ENCODE results near the gene TTC27.

TTC27 gene

DNA sequence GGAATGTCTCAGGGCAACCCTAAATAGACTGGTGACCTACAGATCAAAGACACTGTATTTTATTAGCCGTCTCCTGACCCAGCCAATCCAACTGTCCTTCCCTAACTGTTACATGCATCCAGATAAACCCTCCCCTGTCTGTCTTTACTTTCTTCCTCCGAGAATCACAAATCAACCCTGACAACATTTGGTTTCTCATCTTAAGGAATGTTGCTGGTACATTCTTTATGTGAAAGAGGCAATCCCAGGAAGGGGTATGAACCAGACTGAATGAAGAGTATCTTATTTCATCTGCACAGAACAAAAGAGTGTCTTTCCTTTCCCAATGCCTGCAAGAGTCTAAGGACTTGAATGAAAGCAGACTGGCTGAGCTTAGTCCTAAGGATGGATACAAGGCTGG, 205.0 kb downstream of the TTC27 start:
- H3K4me2 ChIP-seq (ENCODE audit: insufficient read depth, low read length) = no peak overlapping the region
- no peak overlapping the region for H2AFZ ChIP-seq (ENCODE audit: low read depth, low read length)
- H3K36me3 ChIP-seq (ENCODE audit: insufficient read depth, low read length) = no peaks in the 10 kb centered on the region
- DNase-seq (no peak), ATAC-seq (ENCODE audit: insufficient read depth, low read depth) (no peak)
- no peak for TF ChIP-seq EZH2 (IDR thresholded peaks at IDR 0.05; ENCODE audit: borderline replicate concordance, low read depth, low read length, severe bottlenecking)
- TF ChIP-seq, protein P1, sequence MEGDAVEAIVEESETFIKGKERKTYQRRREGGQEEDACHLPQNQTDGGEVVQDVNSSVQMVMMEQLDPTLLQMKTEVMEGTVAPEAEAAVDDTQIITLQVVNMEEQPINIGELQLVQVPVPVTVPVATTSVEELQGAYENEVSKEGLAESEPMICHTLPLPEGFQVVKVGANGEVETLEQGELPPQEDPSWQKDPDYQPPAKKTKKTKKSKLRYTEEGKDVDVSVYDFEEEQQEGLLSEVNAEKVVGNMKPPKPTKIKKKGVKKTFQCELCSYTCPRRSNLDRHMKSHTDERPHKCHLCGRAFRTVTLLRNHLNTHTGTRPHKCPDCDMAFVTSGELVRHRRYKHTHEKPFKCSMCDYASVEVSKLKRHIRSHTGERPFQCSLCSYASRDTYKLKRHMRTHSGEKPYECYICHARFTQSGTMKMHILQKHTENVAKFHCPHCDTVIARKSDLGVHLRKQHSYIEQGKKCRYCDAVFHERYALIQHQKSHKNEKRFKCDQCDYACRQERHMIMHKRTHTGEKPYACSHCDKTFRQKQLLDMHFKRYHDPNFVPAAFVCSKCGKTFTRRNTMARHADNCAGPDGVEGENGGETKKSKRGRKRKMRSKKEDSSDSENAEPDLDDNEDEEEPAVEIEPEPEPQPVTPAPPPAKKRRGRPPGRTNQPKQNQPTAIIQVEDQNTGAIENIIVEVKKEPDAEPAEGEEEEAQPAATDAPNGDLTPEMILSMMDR (IDR thresholded peaks at IDR 0.05; ENCODE audit: borderline replicate concordance, extremely low read depth, low read length, poor library complexity, severe bottlenecking) = no peak
- H3K4me1 ChIP-seq (ENCODE audit: insufficient read depth, low read length) = no peaks in the 10 kb centered on the region
- H3K27ac ChIP-seq (ENCODE audit: low read length) = no peak overlapping the region
- no peak overlapping the region for H3K9ac ChIP-seq (ENCODE audit: low read depth, low read length)
- no peaks in the 10 kb centered on the region for H3K9me3 ChIP-seq (ENCODE audit: insufficient read depth, low read length, severe bottlenecking)
- no peaks in the 10 kb centered on the region for H3K27me3 ChIP-seq (ENCODE audit: insufficient read depth, low read length, poor library complexity)
- H3K4me3 ChIP-seq (ENCODE audit: low read depth in 1 of 2, low read length in 2 of 2) = no peak overlapping the region
- H4K20me1 ChIP-seq (ENCODE audit: insufficient read depth, low read length) = no peaks in the 10 kb centered on the region
- H3K79me2 ChIP-seq (ENCODE audit: insufficient read depth, low read length) = no peaks in the 10 kb centered on the region

DNA sequence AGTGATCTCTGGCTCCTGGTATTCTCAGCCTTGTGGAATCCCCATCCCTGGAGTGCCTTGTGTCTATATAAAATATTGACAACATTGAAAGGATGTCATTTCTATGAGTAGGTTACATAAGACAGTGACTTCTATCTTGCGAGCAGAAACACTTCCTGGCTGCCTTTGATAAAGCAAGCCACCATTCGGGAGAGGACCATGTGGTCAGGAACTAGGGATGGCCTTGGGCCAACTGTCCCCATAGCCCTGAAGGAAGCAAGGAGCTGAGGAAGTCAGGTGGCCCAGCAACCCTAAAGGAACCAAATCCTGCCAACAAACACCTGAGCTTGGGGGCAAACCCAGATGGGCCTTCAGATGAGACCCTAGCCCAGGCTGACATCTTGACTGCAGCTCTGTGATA, 205.9 kb downstream of the TTC27 start:
- no peaks in the 10 kb centered on the region for H3K9me3 ChIP-seq (ENCODE audit: insufficient read depth, low read length, severe bottlenecking)
- H3K36me3 ChIP-seq (ENCODE audit: insufficient read depth, low read length) = no peaks in the 10 kb centered on the region
- no peak overlapping the region for H3K4me2 ChIP-seq (ENCODE audit: insufficient read depth, low read length)
- H3K79me2 ChIP-seq (ENCODE audit: insufficient read depth, low read length) = no peaks in the 10 kb centered on the region
- no peak overlapping the region for H3K4me3 ChIP-seq (ENCODE audit: low read depth in 1 of 2, low read length in 2 of 2)
- no peak for ATAC-seq (ENCODE audit: insufficient read depth, low read depth)
- no peaks in the 10 kb centered on the region for H3K27me3 ChIP-seq (ENCODE audit: insufficient read depth, low read length, poor library complexity)
- no peak for DNase-seq
- H3K9ac ChIP-seq (ENCODE audit: low read depth, low read length) = no peak overlapping the region
- no peaks in the 10 kb centered on the region for H4K20me1 ChIP-seq (ENCODE audit: insufficient read depth, low read length)
- TF ChIP-seq, protein P1 (IDR thresholded peaks at IDR 0.05; ENCODE audit: borderline replicate concordance, extremely low read depth, low read length, poor library complexity, severe bottlenecking) = no peak
- no peak for TF ChIP-seq EZH2 (IDR thresholded peaks at IDR 0.05; ENCODE audit: borderline replicate concordance, low read depth, low read length, severe bottlenecking)
- H3K4me1 ChIP-seq (ENCODE audit: insufficient read depth, low read length) = no peaks in the 10 kb centered on the region
- H3K27ac ChIP-seq (ENCODE audit: low read length) = no peak overlapping the region
- H2AFZ ChIP-seq (ENCODE audit: low read depth, low read length) = no peak overlapping the region

DNA sequence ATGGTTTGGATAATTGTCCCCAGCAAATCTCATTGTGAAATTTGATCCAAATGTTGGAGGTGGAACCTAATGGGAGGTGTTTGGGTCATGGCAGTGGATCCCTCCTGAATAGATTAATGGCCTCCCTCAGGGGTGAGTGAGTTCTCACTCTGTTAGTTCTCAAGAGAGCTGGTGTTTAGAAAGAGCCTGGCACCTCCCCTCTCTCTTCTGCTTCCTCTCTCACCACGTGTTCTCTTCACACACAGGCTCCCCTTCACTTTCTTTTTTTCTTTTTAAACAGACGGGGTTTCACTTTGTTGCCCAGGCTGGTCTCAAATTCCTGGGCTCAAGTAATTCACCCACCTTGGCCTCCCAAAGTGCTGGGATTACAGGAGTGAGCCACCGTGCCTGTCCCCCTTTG, 207.3 kb downstream of the TTC27 start:
- no peak for DNase-seq

More for the DNA sequence above, 207.3 kb downstream of the TTC27 start:
- Histone ChIP-seq H4K20me1 (ENCODE audit: insufficient read depth, low read length) (no peaks in the 10 kb centered on the region), H3K79me2 (ENCODE audit: insufficient read depth, low read length) (no peaks in the 10 kb centered on the region), H3K36me3 (ENCODE audit: insufficient read depth, low read length) (no peaks in the 10 kb centered on the region), H3K9ac (ENCODE audit: low read depth, low read length) (no peak overlapping the region), H2AFZ (ENCODE audit: low read depth, low read length) (no peak overlapping the region), H3K27ac (ENCODE audit: low read length) (no peak overlapping the region), H3K9me3 (ENCODE audit: insufficient read depth, low read length, severe bottlenecking) (no peaks in the 10 kb centered on the region), H3K4me1 (ENCODE audit: insufficient read depth, low read length) (no peaks in the 10 kb centered on the region), H3K4me3 (ENCODE audit: low read depth in 1 of 2, low read length in 2 of 2) (no peak overlapping the region), H3K27me3 (ENCODE audit: insufficient read depth, low read length, poor library complexity) (no peaks in the 10 kb centered on the region), H3K4me2 (ENCODE audit: insufficient read depth, low read length) (no peak overlapping the region)
- peak; percentile 55; the same call in 1 of the 3 replicates for ATAC-seq (ENCODE audit: insufficient read depth, low read depth)
- TF ChIP-seq, protein P1 (IDR thresholded peaks at IDR 0.05; ENCODE audit: borderline replicate concordance, extremely low read depth, low read length, poor library complexity, severe bottlenecking) = no peak
- no peak for TF ChIP-seq EZH2 (IDR thresholded peaks at IDR 0.05; ENCODE audit: borderline replicate concordance, low read depth, low read length, severe bottlenecking)

Data from DND-41 (cell line).